DND-41 (cell line): ENCODE results near the gene GRID1.

Experiments
- ATAC-seq: fragments of 200-7000 bp; cut with Tn5 transposase; 3 replicates; pipeline ENCODE4 v1.9.1; 2021; ENCODE audit warnings: low read depth; ENCODE audit not compliant: insufficient read depth
- DNase-seq: peaks from one replicate; pipeline ENCODE4 v3.0.0-alpha.2; 2020
- H2AFZ ChIP-seq: 2 replicates; pipeline ENCODE4 v1.6.0; 2012; ENCODE audit warnings: low read depth, low read length
- H3K27ac ChIP-seq: 2 replicates; pipeline ENCODE4 v1.5.1; 2012; ENCODE audit warnings: low read length, inconsistent platforms
- H3K27me3 ChIP-seq: fragments of 200-600 bp; sonication (generic); 2 replicates; pipeline ENCODE4 v1.6.0; 2012; ENCODE audit warnings: low read length, mild to moderate bottlenecking, inconsistent platforms; ENCODE audit not compliant: insufficient read depth, poor library complexity
- H3K36me3 ChIP-seq: 2 replicates; pipeline ENCODE4 v1.5.1; 2012; ENCODE audit warnings: low read length, inconsistent platforms; ENCODE audit not compliant: insufficient read depth
- H3K4me1 ChIP-seq: 2 replicates; pipeline ENCODE4 v1.5.1; 2012; ENCODE audit warnings: mild to moderate bottlenecking, low read length; ENCODE audit not compliant: insufficient read depth
- H3K4me2 ChIP-seq: 2 replicates; pipeline ENCODE4 v1.6.0; 2012; ENCODE audit warnings: mild to moderate bottlenecking, moderate library complexity, low read length, inconsistent platforms; ENCODE audit not compliant: insufficient read depth
- H3K4me3 ChIP-seq, 2 experiments: fragments of 200-600 bp in 1 of 2; shearing (Covaris generic) in 1 of 2; 2 replicates each; pipeline ENCODE4 v1.5.1; 2012 to 2016; ENCODE audit warnings: inconsistent platforms in 2 of 2, low read length in 2 of 2, mild to moderate bottlenecking in 2 of 2, low read depth in 1 of 2, moderate library complexity in 1 of 2
- H3K79me2 ChIP-seq: 2 replicates; pipeline ENCODE4 v1.6.0; 2012; ENCODE audit warnings: low read length, inconsistent platforms; ENCODE audit not compliant: insufficient read depth
- H3K9ac ChIP-seq: 2 replicates; pipeline ENCODE4 v1.6.0; 2012; ENCODE audit warnings: low read depth, mild to moderate bottlenecking, inconsistent platforms, low read length, moderate library complexity
- H3K9me3 ChIP-seq: 2 replicates; pipeline ENCODE4 v1.5.1; 2012; ENCODE audit warnings: low read length, moderate library complexity, mild to moderate bottlenecking, inconsistent platforms; ENCODE audit not compliant: insufficient read depth, severe bottlenecking
- H4K20me1 ChIP-seq: 2 replicates; pipeline ENCODE4 v1.6.0; 2012; ENCODE audit warnings: low read length; ENCODE audit not compliant: insufficient read depth
- EZH2 ChIP-seq: IDR thresholded peaks from 3 replicates; pipeline ENCODE4 v1.6.1; 2012; ENCODE audit warnings: borderline replicate concordance, low read depth, mild to moderate bottlenecking, moderate library complexity, low read length, inconsistent platforms; ENCODE audit not compliant: severe bottlenecking
- TF ChIP-seq, protein P1 (sequence below): IDR thresholded peaks from 2 replicates; pipeline ENCODE4 v1.5.1; 2012; ENCODE audit warnings: borderline replicate concordance, low read length, moderate library complexity, mild to moderate bottlenecking; ENCODE audit not compliant: poor library complexity, severe bottlenecking; ENCODE audit errors: extremely low read depth

GRID1 gene

DNA sequence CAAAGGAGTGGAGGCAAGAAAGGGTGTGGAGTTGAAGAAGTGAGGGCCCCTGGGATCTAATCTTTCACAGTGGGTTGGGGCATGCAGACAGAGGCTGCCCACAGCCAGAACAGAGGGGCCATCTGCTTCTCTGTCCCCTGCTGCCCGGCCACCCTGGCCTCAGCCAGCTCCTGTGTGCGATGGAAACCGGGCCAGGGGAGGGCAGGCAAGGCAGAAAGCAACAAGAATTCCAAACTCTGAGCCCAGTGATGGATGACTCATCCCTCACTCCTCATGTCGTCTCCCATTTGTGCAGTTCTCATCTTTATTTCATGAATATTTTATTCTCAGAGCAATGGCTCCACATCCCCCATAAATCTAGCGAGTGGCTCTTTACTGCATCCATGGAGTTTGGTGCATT lies 757.1 kb downstream of the GRID1 start:
- no peaks in the 10 kb centered on the region for H3K79me2 ChIP-seq
- no peak overlapping the region for H2AFZ ChIP-seq
- H3K9ac ChIP-seq: no peak overlapping the region
- no peaks in the 10 kb centered on the region for H3K9me3 ChIP-seq
- H3K4me2 ChIP-seq: no peak overlapping the region
- peaks cover 36% of the 10 kb centered on the region for H3K4me1 ChIP-seq
- no peak overlapping the region for H3K27ac ChIP-seq
- ATAC-seq: no peak
- DNase-seq: no peak
- no peak overlapping the region for H3K4me3 ChIP-seq
- H3K36me3 ChIP-seq: no peaks in the 10 kb centered on the region
- H4K20me1 ChIP-seq: no peaks in the 10 kb centered on the region
- no peaks in the 10 kb centered on the region for H3K27me3 ChIP-seq
- no peak for TF ChIP-seq EZH2
- TF ChIP-seq, protein P1, sequence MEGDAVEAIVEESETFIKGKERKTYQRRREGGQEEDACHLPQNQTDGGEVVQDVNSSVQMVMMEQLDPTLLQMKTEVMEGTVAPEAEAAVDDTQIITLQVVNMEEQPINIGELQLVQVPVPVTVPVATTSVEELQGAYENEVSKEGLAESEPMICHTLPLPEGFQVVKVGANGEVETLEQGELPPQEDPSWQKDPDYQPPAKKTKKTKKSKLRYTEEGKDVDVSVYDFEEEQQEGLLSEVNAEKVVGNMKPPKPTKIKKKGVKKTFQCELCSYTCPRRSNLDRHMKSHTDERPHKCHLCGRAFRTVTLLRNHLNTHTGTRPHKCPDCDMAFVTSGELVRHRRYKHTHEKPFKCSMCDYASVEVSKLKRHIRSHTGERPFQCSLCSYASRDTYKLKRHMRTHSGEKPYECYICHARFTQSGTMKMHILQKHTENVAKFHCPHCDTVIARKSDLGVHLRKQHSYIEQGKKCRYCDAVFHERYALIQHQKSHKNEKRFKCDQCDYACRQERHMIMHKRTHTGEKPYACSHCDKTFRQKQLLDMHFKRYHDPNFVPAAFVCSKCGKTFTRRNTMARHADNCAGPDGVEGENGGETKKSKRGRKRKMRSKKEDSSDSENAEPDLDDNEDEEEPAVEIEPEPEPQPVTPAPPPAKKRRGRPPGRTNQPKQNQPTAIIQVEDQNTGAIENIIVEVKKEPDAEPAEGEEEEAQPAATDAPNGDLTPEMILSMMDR: no peak

DNA sequence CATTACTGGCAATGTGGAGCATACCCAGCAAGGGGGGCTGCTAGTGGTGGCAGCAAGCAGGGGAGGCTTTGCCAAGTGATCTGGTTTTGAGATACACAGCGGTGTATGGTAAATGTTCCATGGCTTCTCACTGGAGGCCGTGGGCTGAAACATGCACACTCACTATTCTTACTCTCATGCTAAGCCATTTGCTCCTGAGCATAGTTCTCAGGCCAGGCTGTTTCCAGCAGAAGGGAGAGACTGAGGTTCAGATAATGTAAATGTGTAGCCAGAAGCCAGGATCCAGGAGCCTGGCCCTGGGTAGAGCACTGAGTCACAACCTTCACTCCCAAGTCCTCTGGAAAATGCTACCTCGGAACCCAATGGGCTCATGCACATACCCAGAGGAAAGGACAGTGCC lies 757.9 kb downstream of the GRID1 start:
- Histone ChIP-seq H3K4me3 (no peak overlapping the region), H4K20me1 (no peaks in the 10 kb centered on the region), H3K27ac (no peak overlapping the region), H3K27me3 (no peaks in the 10 kb centered on the region), H2AFZ (no peak overlapping the region), H3K4me1 (peaks cover 28% of the 10 kb centered on the region), H3K36me3 (no peaks in the 10 kb centered on the region), H3K4me2 (no peak overlapping the region), H3K9ac (no peak overlapping the region), H3K9me3 (no peaks in the 10 kb centered on the region), H3K79me2 (no peaks in the 10 kb centered on the region)
- DNase-seq (no peak), ATAC-seq (no peak)
- TF ChIP-seq EZH2: no peak
- TF ChIP-seq, protein P1: no peak

DNA sequence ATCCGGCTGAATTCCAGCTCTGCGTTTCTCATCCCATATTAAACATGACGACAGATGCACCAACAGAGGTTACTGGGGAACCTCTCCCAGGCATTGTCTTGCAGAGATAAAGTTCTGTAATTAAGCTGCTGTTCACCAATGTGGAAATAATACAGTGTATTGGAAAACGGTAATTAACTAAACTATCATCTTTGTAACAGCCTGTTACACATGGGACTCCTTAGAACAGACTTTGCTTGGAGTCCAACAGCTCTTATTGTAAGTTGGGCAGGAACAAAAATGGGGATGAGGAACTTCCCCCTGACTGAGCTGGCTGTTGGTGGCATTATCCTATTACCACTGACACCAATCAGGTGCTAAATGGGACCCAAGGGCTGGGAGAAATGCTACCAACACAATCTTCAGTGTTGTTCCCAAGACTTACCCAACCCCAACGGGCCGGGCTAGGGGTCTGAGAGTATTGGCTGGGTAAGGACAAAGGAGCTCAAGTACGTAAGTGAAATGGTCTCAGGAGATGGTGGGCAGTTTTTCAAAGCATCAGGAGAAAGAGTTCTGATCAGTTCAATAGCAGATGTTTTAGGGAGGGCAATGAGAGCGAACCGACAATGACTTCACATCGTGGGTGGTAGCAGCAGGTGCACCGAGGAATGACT lies 759.4 kb downstream of the GRID1 start:
- DNase-seq: no peak
- Histone ChIP-seq H3K4me3 (no peak overlapping the region), H3K4me1 (peaks cover 13% of the 10 kb centered on the region), H3K27ac (no peak overlapping the region), H3K79me2 (no peaks in the 10 kb centered on the region), H3K9ac (no peak overlapping the region), H3K36me3 (no peaks in the 10 kb centered on the region), H3K27me3 (no peaks in the 10 kb centered on the region), H3K4me2 (no peak overlapping the region), H4K20me1 (no peaks in the 10 kb centered on the region), H3K9me3 (no peaks in the 10 kb centered on the region), H2AFZ (no peak overlapping the region)
- no peak for TF ChIP-seq EZH2
- TF ChIP-seq, protein P1: no peak
- no peak for ATAC-seq

DNA sequence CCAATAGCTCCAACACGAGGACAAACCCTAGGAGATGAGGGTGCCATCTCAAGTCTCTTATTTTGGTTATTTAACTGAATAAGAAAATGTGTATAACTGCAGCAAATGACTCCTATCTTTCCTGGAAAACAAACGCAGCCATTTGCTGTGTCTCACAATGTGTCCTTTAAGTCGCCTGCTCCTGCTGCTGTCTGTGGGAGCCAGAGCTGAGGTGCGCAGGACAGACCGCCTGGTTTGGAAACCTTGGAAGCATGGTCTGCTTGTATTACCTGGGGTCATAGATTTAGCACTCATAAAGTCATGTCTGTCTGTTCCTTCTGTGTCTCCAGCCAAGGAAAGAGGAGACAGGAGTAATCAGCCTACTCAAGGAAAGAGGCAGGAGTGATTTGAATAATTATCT lies 760.2 kb downstream of the GRID1 start:
- Histone ChIP-seq H3K9me3 (no peaks in the 10 kb centered on the region), H2AFZ (no peak overlapping the region), H3K79me2 (no peaks in the 10 kb centered on the region), H3K36me3 (no peaks in the 10 kb centered on the region), H3K9ac (no peak overlapping the region), H3K4me3 (no peak overlapping the region), H4K20me1 (no peaks in the 10 kb centered on the region), H3K4me1 (peaks cover 5% of the 10 kb centered on the region; the same call in 1 of the 2 replicates), H3K4me2 (no peak overlapping the region), H3K27me3 (no peaks in the 10 kb centered on the region), H3K27ac (no peak overlapping the region)
- TF ChIP-seq, protein P1: no peak
- TF ChIP-seq EZH2: no peak
- DNase-seq (no peak), ATAC-seq (no peak)
